ENCODE measurements around the gene IFT22. TPM values are rescaled to one million over a fixed set of nuclear protein-coding genes. Genes with fewer than 3 reads are reported as not detected.

IFT22 gene
- total RNA-seq, 1 donor from 2014 or later: 9.8 TPM

GRCh38 chr7:101302641-101303101, 18.9 kb downstream of the IFT22 start:
- DNase-seq (no peak), ATAC-seq (ENCODE audit: low read depth) (no peak)
- ChIA-PET POLR2A (no interaction called here), CTCF (no interaction called here)
- no peak for TF ChIP-seq CTCF (IDR thresholded peaks at IDR 0.05)
- Mint-ChIP-seq H3K9me3 (peaks cover 18% of the 10 kb centered on the region), H3K36me3 (ENCODE audit: low read depth) (peaks cover 5% of the 10 kb centered on the region), H3K27me3 (peaks cover 53% of the 10 kb centered on the region), H3K27ac (no peak overlapping the region), H3K4me3 (no peak overlapping the region), H3K4me1 (no peaks in the 10 kb centered on the region)
- intact Hi-C loops (cut with micrococcal nuclease): no loop called here

GRCh38 chr7:101300465-101301376, 20.9 kb downstream of the IFT22 start:
- peaks cover 5% of the 10 kb centered on the region for H3K36me3 Mint-ChIP-seq (ENCODE audit: low read depth)
- TF ChIP-seq CTCF (IDR thresholded peaks at IDR 0.05): no peak
- no peaks in the 10 kb centered on the region for H3K4me1 Mint-ChIP-seq
- H3K9me3 Mint-ChIP-seq: peaks cover 18% of the 10 kb centered on the region
- intact Hi-C loops (cut with micrococcal nuclease): no loop called here
- no peak for DNase-seq
- H3K27me3 Mint-ChIP-seq: peaks cover 52% of the 10 kb centered on the region
- ChIA-PET POLR2A (no interaction called here), CTCF (interaction anchor here (1.2 kb wide), 1 partner anchor 10 kb away, joined by 4 read pairs; no protein-coding TSS in a partner anchor)
- no peak overlapping the region for H3K27ac Mint-ChIP-seq
- ATAC-seq (ENCODE audit: low read depth): no peak
- H3K4me3 Mint-ChIP-seq: no peak overlapping the region

- ATAC-seq (ENCODE audit: low read depth): no peak
- peaks cover 18% of the 10 kb centered on the region for H3K9me3 Mint-ChIP-seq
These were observed 21.8 kb downstream of the IFT22 start for GRCh38 chr7:101299511-101300464.

DNA sequence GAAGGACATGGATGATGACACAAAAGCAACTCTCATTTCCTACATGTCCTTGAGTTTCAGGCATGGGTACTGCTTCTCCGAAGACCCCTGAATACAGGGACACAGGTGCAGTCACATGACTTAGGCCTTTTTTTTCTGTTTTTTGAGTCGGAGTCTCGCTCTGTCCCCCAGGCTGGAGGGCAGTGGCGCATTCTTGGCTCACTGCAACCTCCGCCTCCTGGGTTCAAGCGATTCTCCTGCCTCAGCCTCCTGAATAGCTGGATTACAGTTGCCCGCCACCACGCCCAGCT, 26.8 kb downstream of the IFT22 start:
- no peak for TF ChIP-seq CTCF (IDR thresholded peaks at IDR 0.05)
- intact Hi-C loops (cut with micrococcal nuclease): no loop called here
- Mint-ChIP-seq H3K36me3 (ENCODE audit: low read depth) (no peaks in the 10 kb centered on the region), H3K27ac (no peak overlapping the region), H3K4me1 (peaks cover 10% of the 10 kb centered on the region), H3K27me3 (peaks cover 45% of the 10 kb centered on the region), H3K9me3 (no peaks in the 10 kb centered on the region), H3K4me3 (no peak overlapping the region)
- ATAC-seq (ENCODE audit: low read depth) (no peak), DNase-seq (no peak)
- ChIA-PET CTCF (interaction anchor here (1.2 kb wide), 1 partner anchor 151 kb away, joined by 4 read pairs; no protein-coding TSS in a partner anchor), POLR2A (no interaction called here)

More at GRCh38 chr7:101299511-101300464, 21.8 kb downstream of the IFT22 start:
- no peak for TF ChIP-seq CTCF (IDR thresholded peaks at IDR 0.05)
- no peak overlapping the region for H3K4me3 Mint-ChIP-seq
- ChIA-PET POLR2A (no interaction called here), CTCF (no interaction called here)
- no peaks in the 10 kb centered on the region for H3K4me1 Mint-ChIP-seq
- H3K27ac Mint-ChIP-seq: no peak overlapping the region
- peaks cover 55% of the 10 kb centered on the region for H3K27me3 Mint-ChIP-seq
- DNase-seq: no peak
- H3K36me3 Mint-ChIP-seq (ENCODE audit: low read depth): peaks cover 5% of the 10 kb centered on the region
- intact Hi-C loops (cut with micrococcal nuclease): no loop called here

All from activated B cell treated with CpG ODN at 0.5 μM for 24 hours (primary cell).